ENCODE results near the gene FAU. TPM values are rescaled to one million over a fixed set of nuclear protein-coding genes. Genes with fewer than 3 reads are reported as not detected.
A peak's percentile ranks its signal among the peaks of the same experiment; 100 is the strongest.

FAU gene
- total RNA-seq, 1 experiment from 2014 or later, result 1,073 TPM

DNA sequence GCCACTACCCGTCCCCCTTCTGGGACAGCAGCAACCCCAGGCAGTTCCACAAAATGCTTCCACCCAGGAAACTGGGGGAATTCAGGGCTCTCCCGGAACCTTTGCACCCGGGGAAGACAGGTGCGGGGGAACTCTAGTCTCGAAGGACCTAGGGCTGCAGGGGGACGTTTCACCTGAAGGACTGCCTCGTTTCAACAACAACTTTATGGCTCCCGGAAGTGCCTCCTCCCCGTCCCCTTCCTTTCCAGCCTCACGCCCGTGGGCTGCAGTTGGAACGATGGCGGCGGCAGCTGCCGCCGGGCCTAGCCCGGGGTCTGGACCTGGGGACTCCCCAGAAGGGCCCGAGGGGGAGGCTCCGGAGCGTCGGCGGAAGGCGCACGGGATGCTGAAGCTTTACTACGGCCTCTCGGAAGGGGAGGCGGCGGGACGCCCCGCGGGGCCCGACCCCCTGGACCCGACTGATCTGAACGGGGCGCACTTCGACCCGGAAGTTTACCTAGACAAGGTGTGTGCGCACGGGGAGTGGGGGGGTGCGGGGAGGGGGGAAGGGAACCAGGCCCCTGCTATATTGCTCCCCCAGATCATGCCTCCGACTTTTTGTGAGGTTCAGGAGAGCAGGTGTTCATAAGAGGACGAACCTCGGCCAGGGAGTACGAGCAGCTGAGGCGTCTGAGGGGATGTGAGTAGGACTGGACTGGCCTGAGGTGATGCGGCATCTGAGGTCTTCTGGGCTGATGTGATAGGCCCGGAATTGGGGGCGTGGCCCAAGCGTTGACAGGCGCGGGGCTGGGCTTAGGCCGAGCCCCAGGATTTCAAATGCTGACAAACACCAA, 25.7 kb downstream of the FAU start, which contains the start of gene VPS51:
Gene VPS51 (plus strand): TSS at position 241 of the 833 bp plus-strand sequence. CDS start 37 bp downstream, at position 278.
- Histone ChIP-seq H3K9me3 (ENCODE audit: control insufficient read depth in 1 of 2, insufficient read depth in 1 of 2, low read depth in 1 of 2, low read length in 2 of 2) (no peaks in the 10 kb centered on the region), H2AFZ (ENCODE audit: low read depth, low read length, poor library complexity, severe bottlenecking) (no peak within 1 kb of the TSS), H3K79me2 (ENCODE audit: insufficient read depth, low read length) (peaks cover 23% of the 10 kb centered on the region), H3K27ac (ENCODE audit: low read depth, low read length) (peak within 1 kb of the TSS; percentile 63), H3K4me3 (replicated peaks in 1 of 2; ENCODE audit: low read depth in 1 of 2, low read length in 2 of 2) (peak within 1 kb of the TSS; percentile 74 to 78), H3K27me3 (ENCODE audit: insufficient read depth, low read length) (no peaks in the 10 kb centered on the region), H3K4me2 (ENCODE audit: low read length) (peak within 1 kb of the TSS; percentile 88), H4K20me1 (ENCODE audit: insufficient read depth) (no peaks in the 10 kb centered on the region), H3K4me1 (ENCODE audit: control insufficient read depth in 1 of 2, insufficient read depth in 2 of 2, low read length in 2 of 2) (peaks cover 3 to 12% of the 10 kb centered on the region in 2 experiments; a peak in 3 of 4 replicates), H3K9me2 (ENCODE audit: insufficient read depth) (no peaks in the 10 kb centered on the region), H3K36me3 (ENCODE audit: control insufficient read depth in 1 of 2, insufficient read depth in 2 of 2, low read length in 2 of 2) (peaks cover 3 to 6% of the 10 kb centered on the region in 2 experiments; a peak in 2 of 4 replicates), H3K9ac (ENCODE audit: low read length) (peak within 1 kb of the TSS; percentile 77)
- TF ChIP-seq FOSL1 (IDR thresholded peaks at IDR 0.05; ENCODE audit: low read depth), result no peak
- TF ChIP-seq JUND (IDR thresholded peaks at IDR 0.05), result no peak
- TF ChIP-seq POLR2AphosphoS5 (IDR thresholded peaks at IDR 0.05; ENCODE audit: low read depth, low read length), result peak; percentile 71
- TF ChIP-seq CBX3 (IDR thresholded peaks at IDR 0.05; ENCODE audit: low read depth), result peak; percentile 99
- TF ChIP-seq, protein P1, sequence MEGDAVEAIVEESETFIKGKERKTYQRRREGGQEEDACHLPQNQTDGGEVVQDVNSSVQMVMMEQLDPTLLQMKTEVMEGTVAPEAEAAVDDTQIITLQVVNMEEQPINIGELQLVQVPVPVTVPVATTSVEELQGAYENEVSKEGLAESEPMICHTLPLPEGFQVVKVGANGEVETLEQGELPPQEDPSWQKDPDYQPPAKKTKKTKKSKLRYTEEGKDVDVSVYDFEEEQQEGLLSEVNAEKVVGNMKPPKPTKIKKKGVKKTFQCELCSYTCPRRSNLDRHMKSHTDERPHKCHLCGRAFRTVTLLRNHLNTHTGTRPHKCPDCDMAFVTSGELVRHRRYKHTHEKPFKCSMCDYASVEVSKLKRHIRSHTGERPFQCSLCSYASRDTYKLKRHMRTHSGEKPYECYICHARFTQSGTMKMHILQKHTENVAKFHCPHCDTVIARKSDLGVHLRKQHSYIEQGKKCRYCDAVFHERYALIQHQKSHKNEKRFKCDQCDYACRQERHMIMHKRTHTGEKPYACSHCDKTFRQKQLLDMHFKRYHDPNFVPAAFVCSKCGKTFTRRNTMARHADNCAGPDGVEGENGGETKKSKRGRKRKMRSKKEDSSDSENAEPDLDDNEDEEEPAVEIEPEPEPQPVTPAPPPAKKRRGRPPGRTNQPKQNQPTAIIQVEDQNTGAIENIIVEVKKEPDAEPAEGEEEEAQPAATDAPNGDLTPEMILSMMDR (IDR thresholded peaks at IDR 0.05 in 2 of 3, conservative IDR thresholded peaks at IDR 0.05 in 1 of 3; ENCODE audit: borderline replicate concordance in 1 of 3, insufficient read depth in 1 of 3, low read depth in 2 of 3, low read length in 2 of 3), result no peak
- no peak for TF ChIP-seq ZNF274 (IDR thresholded peaks at IDR 0.05; ENCODE audit: low read depth, low read length)
- peak; percentile 93 for TF ChIP-seq YY1 (IDR thresholded peaks at IDR 0.05; ENCODE audit: extremely low read depth, insufficient replicate concordance, low read depth, low read length)
- 0 out of 2 replicates have a peak, but pooled peaks have one; percentile 58 for TF ChIP-seq EGR1 (IDR thresholded peaks at IDR 0.05; ENCODE audit: low read depth)
- TF ChIP-seq, protein P2, sequence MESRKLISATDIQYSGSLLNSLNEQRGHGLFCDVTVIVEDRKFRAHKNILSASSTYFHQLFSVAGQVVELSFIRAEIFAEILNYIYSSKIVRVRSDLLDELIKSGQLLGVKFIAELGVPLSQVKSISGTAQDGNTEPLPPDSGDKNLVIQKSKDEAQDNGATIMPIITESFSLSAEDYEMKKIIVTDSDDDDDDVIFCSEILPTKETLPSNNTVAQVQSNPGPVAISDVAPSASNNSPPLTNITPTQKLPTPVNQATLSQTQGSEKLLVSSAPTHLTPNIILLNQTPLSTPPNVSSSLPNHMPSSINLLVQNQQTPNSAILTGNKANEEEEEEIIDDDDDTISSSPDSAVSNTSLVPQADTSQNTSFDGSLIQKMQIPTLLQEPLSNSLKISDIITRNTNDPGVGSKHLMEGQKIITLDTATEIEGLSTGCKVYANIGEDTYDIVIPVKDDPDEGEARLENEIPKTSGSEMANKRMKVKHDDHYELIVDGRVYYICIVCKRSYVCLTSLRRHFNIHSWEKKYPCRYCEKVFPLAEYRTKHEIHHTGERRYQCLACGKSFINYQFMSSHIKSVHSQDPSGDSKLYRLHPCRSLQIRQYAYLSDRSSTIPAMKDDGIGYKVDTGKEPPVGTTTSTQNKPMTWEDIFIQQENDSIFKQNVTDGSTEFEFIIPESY (IDR thresholded peaks at IDR 0.05; ENCODE audit: extremely low read depth, insufficient replicate concordance, low read length), result peak; percentile 50
- TF ChIP-seq, protein P3, sequence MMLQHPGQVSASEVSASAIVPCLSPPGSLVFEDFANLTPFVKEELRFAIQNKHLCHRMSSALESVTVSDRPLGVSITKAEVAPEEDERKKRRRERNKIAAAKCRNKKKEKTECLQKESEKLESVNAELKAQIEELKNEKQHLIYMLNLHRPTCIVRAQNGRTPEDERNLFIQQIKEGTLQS (IDR thresholded peaks at IDR 0.05), result no peak
- TF ChIP-seq TCF7L2 (IDR thresholded peaks at IDR 0.05; ENCODE audit: borderline replicate concordance, extremely low read depth, insufficient read depth, insufficient read length), result peak; percentile 60
- TF ChIP-seq, protein P4, sequence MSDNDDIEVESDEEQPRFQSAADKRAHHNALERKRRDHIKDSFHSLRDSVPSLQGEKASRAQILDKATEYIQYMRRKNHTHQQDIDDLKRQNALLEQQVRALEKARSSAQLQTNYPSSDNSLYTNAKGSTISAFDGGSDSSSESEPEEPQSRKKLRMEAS (IDR thresholded peaks at IDR 0.05), result peak; percentile 76
- peak; percentile 86 for TF ChIP-seq SP1 (IDR thresholded peaks at IDR 0.05; ENCODE audit: low read depth)
- peak; percentile 88 for TF ChIP-seq SRF (IDR thresholded peaks at IDR 0.05; ENCODE audit: low read depth)
- TF ChIP-seq ELF1 (IDR thresholded peaks at IDR 0.05; ENCODE audit: borderline replicate concordance, low read depth), result peak; percentile 92
- peak; percentile 81 for TF ChIP-seq SIN3A (IDR thresholded peaks at IDR 0.05; ENCODE audit: low read depth)
- peak; percentile 94 for TF ChIP-seq POLR2A (IDR thresholded peaks at IDR 0.05; ENCODE audit: borderline replicate concordance, extremely low read depth, insufficient read depth, insufficient read length)
- TF ChIP-seq ZFX (IDR thresholded peaks at IDR 0.05), result peak; percentile 92
- no peak for TF ChIP-seq EZH2 (IDR thresholded peaks at IDR 0.05)
- ChIA-PET RAD21 (ENCODE audit: low non-redundant PET in 1 of 2, low total read pairs in 2 of 2, uncharacterized antibody in 2 of 2, unreplicated experiment in 2 of 2) (no interaction called here), POLR2A (interaction anchor here (3.2 kb wide), 1 partner anchor 15 kb away, joined by 21 read pairs; the partner anchor contains the start of gene TM7SF2), CTCF (interaction anchor here (1.1 to 1.7 kb wide), 2 partner anchors 12 to 14 kb away, joined by 3 to 14 read pairs; no protein-coding TSS in a partner anchor)
- ATAC-seq, result peak; percentile 97
- DNase-seq (ENCODE audit: low read depth, low spot score), result peak; percentile 88
- intact Hi-C loops (cut with micrococcal nuclease), result loop anchor here (1.0 to 5.0 kb wide), 2 partner anchors 12 to 84 kb away; partner anchors contain the start of genes ARL2, CDCA5 and ZFPL1
- TSS peak; percentile 56 for BruUV-seq (replicated peaks)

Data from HCT116 (cell line).